ENCODE results near the gene SSH3.

- TF ChIP-seq CTCF (IDR thresholded peaks at IDR 0.05) (no peak), POLR2A (IDR thresholded peaks at IDR 0.05) (no peak)
These were observed 20.4 kb upstream of the SSH3 start for GRCh38 chr11:67282876-67283371.

Measured in breast epithelium (tissue), 3 donors.